ENCODE results near the gene SEMA4G.

DNA sequence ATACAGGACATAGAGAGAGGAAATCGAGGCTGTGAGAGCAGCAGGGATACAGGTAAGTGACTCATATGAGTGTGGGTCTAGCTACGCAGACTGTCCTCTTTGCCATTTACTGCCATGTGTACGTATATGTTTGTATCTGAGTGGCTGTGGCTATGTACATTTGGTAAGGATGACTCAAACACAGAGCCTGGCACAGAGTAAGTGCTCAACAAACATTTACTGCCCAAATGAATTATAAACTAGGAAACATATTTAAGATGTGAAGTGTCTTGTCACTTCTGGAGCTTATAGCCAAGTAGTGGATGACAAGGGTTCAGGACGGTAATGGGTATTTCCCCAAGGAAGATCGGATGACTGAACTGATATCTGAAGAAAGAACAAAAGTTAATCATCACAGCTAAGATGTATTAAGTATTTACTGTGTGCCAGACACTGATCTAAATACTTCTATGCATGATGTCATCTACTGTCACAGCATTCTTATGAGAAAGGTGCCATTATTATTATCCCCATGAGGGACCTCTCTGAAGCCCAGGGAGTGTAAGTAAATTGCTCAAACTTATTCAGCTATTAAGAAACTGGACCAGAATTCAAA is 12.0 kb downstream of the SEMA4G start:
- no peak for TF ChIP-seq YY1 (IDR thresholded peaks at IDR 0.05; ENCODE audit: insufficient read depth, insufficient read length)
- TF ChIP-seq ZNF274 (IDR thresholded peaks at IDR 0.05; ENCODE audit: low read depth, low read length), result no peak

All from NT2/D1 (cell line).